Ascending aorta (tissue), 2 donors: ENCODE data around the gene RIT1. TPM values are rescaled to one million over a fixed set of nuclear protein-coding genes. Genes with fewer than 3 reads are reported as not detected.
A peak's percentile ranks its signal among the peaks of the same experiment; 100 is the strongest.

Experiments
- DNase-seq, 2 donors: peaks; one replicate each; pipeline ENCODE4 v3.0.0-alpha.2; 2019; ENCODE audit warnings: low spot score in 2 of 2
- H3K27ac ChIP-seq, 2 donors: fragments of 200-600 bp; sonication (generic); one replicate each; pipeline ENCODE4 v1.5.1; 2016 to 2017; ENCODE audit warnings: mild to moderate bottlenecking in 1 of 2
- H3K27me3 ChIP-seq: fragments of 200-600 bp; sonication (generic); one replicate; pipeline ENCODE4 v1.5.1; 2017
- H3K36me3 ChIP-seq, 2 donors: fragments of 200-600 bp; sonication (generic); one replicate each; pipeline ENCODE4 v1.5.1; 2016
- H3K4me1 ChIP-seq, 2 donors: fragments of 200-600 bp; sonication (generic); one replicate each; pipeline ENCODE4 v1.5.1; 2016 to 2017; ENCODE audit warnings: mild to moderate bottlenecking in 1 of 2
- H3K4me3 ChIP-seq, 2 donors: fragments of 200-600 bp; sonication (generic); one replicate each; pipeline ENCODE4 v1.5.1; 2016 to 2017; ENCODE audit warnings: mild to moderate bottlenecking in 1 of 2
- H3K9me3 ChIP-seq, 2 donors: fragments of 200-600 bp; sonication (generic); one replicate each; pipeline ENCODE4 v1.5.1; 2016
- CTCF ChIP-seq, 3 experiments: fragments of 200-600 bp in 2 of 3; fragments of 450-650 bp in 1 of 3; sonication (generic) in 2 of 3; IDR thresholded peaks; one replicate each; pipeline ENCODE4 v1.5.1; 2016 to 2019; ENCODE audit warnings: antibody characterized with exemption in 3 of 3, mild to moderate bottlenecking in 1 of 3, moderate library complexity in 1 of 3
- intact Hi-C: fragments of 100-400 bp; cut with DNase I; formaldehyde crosslinking; loops from one replicate; pipeline ENCODE4 v1.15.1; 2023
- total RNA-seq: library from RNA; depleted of rRNA; stranded (reverse); fragments of >200 nt; gene quantifications from one replicate; pipeline ENCODE4 v1.1.0, GENCODE V29; 2016

The RIT1 gene
- total RNA-seq, 1 donor from 2014 or later: 17.1 TPM

DNA sequence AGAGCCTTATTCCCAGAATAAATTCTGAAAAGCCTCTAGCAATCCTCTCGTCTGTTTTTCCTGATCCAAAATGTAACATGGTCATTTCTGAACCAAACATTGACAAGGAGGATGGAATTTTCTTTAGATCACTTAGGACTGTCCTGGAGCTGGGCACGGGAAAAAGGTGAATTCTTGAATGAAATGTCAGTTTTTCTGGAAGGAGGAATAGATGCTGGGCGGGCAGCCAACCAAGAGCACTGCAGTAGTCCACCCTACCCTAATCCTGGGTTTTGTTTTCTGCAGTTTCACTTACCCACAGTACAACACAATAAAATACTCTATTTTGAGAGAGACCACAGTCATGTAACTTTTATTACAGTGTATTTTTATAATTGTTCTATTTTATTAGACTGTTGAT lies 20.9 kb downstream of the RIT1 start:
- peak overlapping the region; percentile 29 to 66 for H3K27ac ChIP-seq
- no peak for TF ChIP-seq CTCF (IDR thresholded peaks at IDR 0.05)
- intact Hi-C loops: no loop called here

GRCh38 chr1:155889566-155889965 lies 21.6 kb downstream of the RIT1 start:
- H3K27me3 ChIP-seq: no peaks in the 10 kb centered on the region
- intact Hi-C loops: no loop called here
- no peaks in the 10 kb centered on the region for H3K9me3 ChIP-seq
- no peak for DNase-seq
- no peak for TF ChIP-seq CTCF (IDR thresholded peaks at IDR 0.05)
- peak overlapping the region; percentile 29 to 66 for H3K27ac ChIP-seq
- peaks cover 15 to 31% of the 10 kb centered on the region in 2 donors for H3K36me3 ChIP-seq
- peaks cover 0 to 18% of the 10 kb centered on the region in 2 donors for H3K4me1 ChIP-seq
- H3K4me3 ChIP-seq: no peak overlapping the region

More for the DNA sequence above, 20.9 kb downstream of the RIT1 start:
- H3K4me3 ChIP-seq: no peak overlapping the region
- H3K27me3 ChIP-seq: no peaks in the 10 kb centered on the region
- DNase-seq: no peak
- peaks cover 15 to 25% of the 10 kb centered on the region in 2 donors for H3K36me3 ChIP-seq
- peaks cover 0 to 18% of the 10 kb centered on the region in 2 donors for H3K4me1 ChIP-seq
- no peaks in the 10 kb centered on the region for H3K9me3 ChIP-seq

GRCh38 chr1:155888481-155888880 lies 22.7 kb downstream of the RIT1 start:
- no peak for DNase-seq
- peaks cover 0 to 12% of the 10 kb centered on the region in 2 donors for H3K4me1 ChIP-seq
- no peak overlapping the region for H3K4me3 ChIP-seq
- H3K36me3 ChIP-seq: peaks cover 15 to 33% of the 10 kb centered on the region in 2 donors
- no peak for TF ChIP-seq CTCF (IDR thresholded peaks at IDR 0.05)
- no peaks in the 10 kb centered on the region for H3K9me3 ChIP-seq
- intact Hi-C loops: no loop called here
- no peaks in the 10 kb centered on the region for H3K27me3 ChIP-seq
- no peak overlapping the region for H3K27ac ChIP-seq

GRCh38 chr1:155884982-155885381 lies 26.2 kb downstream of the RIT1 start:
- peaks cover 0 to 3% of the 10 kb centered on the region in 2 donors for H3K4me1 ChIP-seq
- peaks cover 47 to 68% of the 10 kb centered on the region in 2 donors for H3K36me3 ChIP-seq
- H3K27me3 ChIP-seq: no peaks in the 10 kb centered on the region
- no peak for TF ChIP-seq CTCF (IDR thresholded peaks at IDR 0.05)
- no peaks in the 10 kb centered on the region for H3K9me3 ChIP-seq
- no peak overlapping the region for H3K4me3 ChIP-seq
- no peak overlapping the region for H3K27ac ChIP-seq
- DNase-seq: no peak
- intact Hi-C loops: no loop called here

- intact Hi-C loops: no loop called here
- Histone ChIP-seq H3K36me3 (peaks cover 47 to 74% of the 10 kb centered on the region in 2 donors), H3K27ac (no peak overlapping the region), H3K4me3 (no peak overlapping the region), H3K27me3 (no peaks in the 10 kb centered on the region), H3K4me1 (no peaks in the 10 kb centered on the region), H3K9me3 (no peaks in the 10 kb centered on the region)
- DNase-seq: no peak
- TF ChIP-seq CTCF (IDR thresholded peaks at IDR 0.05): no peak
Measured at GRCh38 chr1:155884031-155884960, 26.9 kb downstream of the RIT1 start.
